Spinal cord (tissue), 4 donors: ENCODE data around the gene SLC16A6. TPM values are rescaled to one million over a fixed set of nuclear protein-coding genes. Genes with fewer than 3 reads are reported as not detected.

Source experiments
- polyA plus RNA-seq, 2 donors: library from polyadenylated mRNA; unstranded; fragments of 120-200 nt; gene quantifications; one replicate each; pipeline ENCODE4 v1.2.1, GENCODE V29; 2013; ENCODE audit not compliant: insufficient read length in 2 of 2
- total RNA-seq, 2 donors: library from RNA; depleted of rRNA in 1 of 2; stranded (reverse); fragments of 120-200 nt in 1 of 2; fragments of >200 nt in 1 of 2; gene quantifications; one replicate each; pipeline versions ENCODE4 v1.2.3 to v1.2.4, GENCODE V29; 2013 to 2014

SLC16A6 gene
- total and polyA plus RNA-seq, 4 donors = 2.3 to 36.5 (median 9.4) TPM

Other genes with a start within 250 kb of the SLC16A6 start
- gene AMZ2, start 43.1 kb downstream of the SLC16A6 start, total RNA-seq = 10 to 100 TPM; 57.5 to 83.9 TPM
- gene AMZ2, start 43.1 kb downstream of the SLC16A6 start, polyA plus RNA-seq = 100 to 1,000 TPM; 114 to 122 TPM
- gene ARSG, start 368 bp upstream of the SLC16A6 start, total RNA-seq = 10 to 100 TPM; 10.6 to 18.8 TPM
- 1 to 10 TPM; 8.2 to 9.2 TPM for gene ARSG, start 368 bp upstream of the SLC16A6 start, polyA plus RNA-seq
- 10 to 100 TPM; 48.0 to 84.8 TPM for gene WIPI1, start 166.4 kb upstream of the SLC16A6 start, total RNA-seq
- 10 to 100 TPM; 19.2 to 35.0 TPM for gene WIPI1, start 166.4 kb upstream of the SLC16A6 start, polyA plus RNA-seq
- 100 to 1,000 TPM; 338 to 397 TPM for gene PRKAR1A, start 221.3 kb upstream of the SLC16A6 start, total RNA-seq
- 100 to 1,000 TPM; 245 to 283 TPM for gene PRKAR1A, start 221.3 kb upstream of the SLC16A6 start, polyA plus RNA-seq